HG03280 (cell line): Measurements from ENCODE around the gene CORT.
"Not testable (repeated sequence)": the region's sequence is repeated elsewhere in the genome, so short reads cannot be mapped to it uniquely, and the experiment has no call there.

Source experiments
- ATAC-seq: cut with Tn5 transposase; IDR thresholded peaks from one replicate; pipeline ENCODE4 v1.9.1; 2021; ENCODE audit warnings: mild to moderate bottlenecking, moderate library complexity; ENCODE audit not compliant: unreplicated experiment

CORT gene

GRCh38 chr1:10474309-10474612, 24.4 kb downstream of the CORT start:
- ATAC-seq = not testable (repeated sequence)

GRCh38 chr1:10474613-10475507, 25.0 kb downstream of the CORT start, which contains the start of gene PEX14:
PEX14 (plus strand) TSS chr1:10474950; CDS start chr1:10474967, 17 bp downstream.
- ATAC-seq = peak; percentile 67

- ATAC-seq = no peak
Measured at GRCh38 chr1:10475510-10475909, 25.7 kb downstream of the CORT start.

GRCh38 chr1:10479296-10479695, 29.5 kb downstream of the CORT start:
- no peak for ATAC-seq

- ATAC-seq = no peak
Measured at GRCh38 chr1:10480614-10481013, 30.8 kb downstream of the CORT start.

GRCh38 chr1:10484521-10484920, 34.7 kb downstream of the CORT start:
- ATAC-seq = no peak

- ATAC-seq = no peak
Measured at GRCh38 chr1:10489291-10490055, 39.6 kb downstream of the CORT start.

- ATAC-seq = no peak
Measured at GRCh38 chr1:10490286-10490970, 40.6 kb downstream of the CORT start.

- ATAC-seq = peak; percentile 4
Measured at GRCh38 chr1:10494418-10494753, 44.6 kb downstream of the CORT start.

GRCh38 chr1:10494754-10495474, 45.1 kb downstream of the CORT start:
- ATAC-seq = peak; percentile 69

- no peak for ATAC-seq
Measured at GRCh38 chr1:10495475-10495817, 45.6 kb downstream of the CORT start.

GRCh38 chr1:10495952-10496351, 46.1 kb downstream of the CORT start:
- no peak for ATAC-seq

- no peak for ATAC-seq
Measured at GRCh38 chr1:10497109-10497508, 47.3 kb downstream of the CORT start.

GRCh38 chr1:10498231-10498630, 48.4 kb downstream of the CORT start:
- no peak for ATAC-seq
